COLO668 (cell line): ENCODE results near the gene MORN1.

Experiments
- DNase-seq: peaks from one replicate; lab custom pipeline; 2025; ENCODE audit not compliant: unreplicated experiment; lab: John Stamatoyannopoulos, UW

Gene MORN1

DNA sequence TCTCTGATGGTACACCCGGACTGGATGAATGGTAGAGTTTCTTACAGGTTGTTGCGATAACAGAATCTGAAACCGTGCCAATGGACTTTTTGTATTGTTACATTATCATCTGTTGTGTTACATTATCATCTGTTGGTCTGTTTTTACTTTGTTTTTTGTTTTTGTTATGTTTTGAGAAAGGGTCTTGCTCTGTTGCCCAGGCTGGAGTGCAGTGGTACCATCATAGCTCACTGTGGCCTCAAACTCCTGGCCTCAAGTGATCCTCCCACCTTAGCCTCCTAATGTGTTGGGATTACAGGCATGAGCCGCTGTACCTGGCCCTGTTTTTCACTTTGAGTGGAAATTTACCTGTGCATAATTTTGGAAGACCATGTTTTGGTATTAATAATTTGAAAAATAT, 31.2 kb upstream of the MORN1 start:
- DNase-seq, result no peak

DNA sequence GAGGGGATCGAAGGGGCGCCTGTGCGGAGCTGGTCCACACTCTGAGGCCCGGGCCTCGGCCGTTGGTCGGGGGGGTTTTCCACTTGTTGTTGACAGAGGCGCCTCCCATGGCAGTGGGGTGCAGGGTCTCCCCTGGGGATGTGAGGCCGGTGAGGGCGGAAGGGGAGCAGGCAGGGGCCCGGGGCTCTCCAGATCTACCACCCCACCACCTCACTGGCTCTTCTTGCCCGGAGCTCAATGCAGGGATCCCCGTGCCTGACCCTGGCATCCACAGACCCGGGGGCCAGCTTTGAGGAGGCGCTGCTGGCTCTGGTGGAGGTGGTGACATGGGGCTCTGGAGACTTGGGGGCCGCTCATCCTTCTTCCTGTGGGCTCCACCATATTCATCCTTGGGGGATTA, 28.1 kb upstream of the MORN1 start:
- DNase-seq, result no peak

GRCh38 chr1:2418791-2419320, 27.5 kb upstream of the MORN1 start:
- DNase-seq, result no peak

GRCh38 chr1:2417833-2418225, 26.5 kb upstream of the MORN1 start:
- DNase-seq, result no peak

GRCh38 chr1:2417083-2417832, 25.9 kb upstream of the MORN1 start:
- DNase-seq, result no peak

DNA sequence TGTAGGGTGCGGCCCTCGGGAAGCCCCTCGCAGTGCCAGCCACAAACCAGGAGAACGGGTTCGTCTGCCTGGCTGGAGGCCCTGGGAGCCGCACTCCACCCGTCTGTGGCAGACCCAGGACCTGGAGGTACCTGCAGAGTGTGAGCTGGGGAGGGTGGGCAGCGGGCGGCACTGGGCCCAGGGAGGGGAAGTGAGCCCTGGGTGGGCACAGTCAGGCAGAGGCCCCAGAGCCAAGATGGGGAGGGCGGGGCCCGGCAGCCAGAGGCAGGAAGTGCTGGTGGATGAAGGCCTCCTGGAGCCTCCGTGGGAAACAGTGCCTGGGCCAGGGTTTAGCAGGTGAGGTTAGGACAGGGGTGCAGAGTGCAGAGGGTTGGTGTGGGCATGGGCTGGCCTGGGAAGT, 25.0 kb upstream of the MORN1 start:
- DNase-seq, result peak; percentile 72

DNA sequence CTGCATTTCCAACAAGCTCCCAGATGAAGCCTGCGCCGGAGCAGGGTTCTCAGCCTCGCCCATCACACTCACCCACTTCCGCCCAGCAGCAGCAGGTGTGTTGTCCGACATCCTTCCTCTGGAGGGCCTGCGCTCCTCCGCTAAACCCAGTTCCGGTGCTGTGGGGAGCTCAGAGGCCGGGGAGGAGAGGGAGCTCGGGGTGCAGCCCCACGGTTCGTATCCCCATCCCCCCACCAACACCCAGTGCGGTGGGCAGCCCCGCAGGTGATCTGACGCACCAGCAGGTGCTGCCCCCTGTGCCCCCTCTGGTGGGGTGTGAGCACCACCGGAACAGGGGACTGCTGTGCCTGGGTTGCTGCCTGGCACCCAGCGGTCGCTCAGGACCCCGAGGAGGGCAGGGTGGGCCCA, 24.5 kb upstream of the MORN1 start:
- peak; percentile 90 for DNase-seq

- DNase-seq, result peak; percentile 63
Observed at GRCh38 chr1:2415337-2415736, 24.0 kb upstream of the MORN1 start.

GRCh38 chr1:2414297-2414958, 23.1 kb upstream of the MORN1 start:
- peak; percentile 86 for DNase-seq

- DNase-seq, result peak; percentile 60
Observed at GRCh38 chr1:2413495-2414296, 22.3 kb upstream of the MORN1 start.

DNA sequence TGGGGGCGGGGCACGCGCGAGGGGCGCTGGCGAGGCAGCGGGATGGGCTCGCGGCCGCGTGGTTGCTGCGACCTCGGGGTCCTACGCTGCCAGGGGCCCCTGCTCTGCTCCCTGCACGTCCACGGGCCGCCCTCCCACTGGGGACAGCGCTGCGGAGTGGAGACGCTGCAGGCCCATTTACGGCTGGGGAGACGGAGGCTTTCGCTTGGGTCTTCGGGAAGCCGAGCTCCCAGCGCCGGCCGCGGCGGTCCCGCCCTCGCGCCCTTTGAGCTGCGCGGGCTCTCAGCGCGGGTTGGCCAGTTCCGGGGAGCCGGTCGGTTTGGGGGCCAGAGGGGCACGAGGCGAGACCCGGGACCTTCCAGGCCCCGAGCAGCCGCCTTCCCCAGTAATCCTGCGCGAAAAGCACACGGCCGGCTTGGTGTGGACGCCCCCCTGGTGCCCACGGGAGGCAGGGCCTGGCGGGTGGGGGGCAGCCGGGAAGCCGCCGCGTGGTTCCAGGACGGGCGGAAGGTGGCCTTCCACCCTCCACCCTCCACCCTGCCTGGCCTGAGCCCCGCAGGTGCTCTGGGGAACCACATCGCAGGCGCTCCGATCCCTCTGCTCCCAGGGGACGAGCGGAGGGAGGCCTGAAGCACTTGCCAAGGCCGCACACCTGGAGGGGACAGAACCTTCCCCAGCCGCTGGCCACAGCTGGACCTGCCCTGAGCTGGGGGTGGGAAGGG, 21.6 kb upstream of the MORN1 start:
- DNase-seq, result peak; percentile 91

GRCh38 chr1:2412395-2412772, 21.0 kb upstream of the MORN1 start, which contains the start of gene PEX10:
PEX10 (minus strand) TSS chr1:2412564; CDS start chr1:2412502, 62 bp downstream.
- peak; percentile 100 for DNase-seq

GRCh38 chr1:2411801-2412394, 20.5 kb upstream of the MORN1 start:
- DNase-seq, result peak; percentile 73

DNA sequence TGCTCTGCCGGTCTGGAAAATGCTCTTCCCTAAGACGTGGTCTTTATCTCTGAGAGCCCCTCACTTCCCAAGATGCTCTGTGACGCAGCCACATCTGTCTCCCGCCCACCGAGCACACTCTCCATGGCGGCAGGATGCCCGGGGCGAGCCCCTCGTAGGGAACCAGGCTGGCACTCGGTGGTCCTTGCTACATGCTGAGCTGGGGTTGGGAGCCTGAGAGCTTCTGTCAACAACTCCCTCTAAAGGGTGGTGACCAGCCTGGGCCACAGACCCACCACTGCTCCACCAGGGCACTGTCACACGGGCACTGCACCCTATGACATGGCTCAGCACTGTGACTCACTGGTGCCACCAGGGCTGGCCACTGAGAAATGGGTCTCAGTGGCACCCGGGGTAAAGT, 18.4 kb upstream of the MORN1 start:
- no peak for DNase-seq

GRCh38 chr1:2408859-2409276, 17.5 kb upstream of the MORN1 start:
- no peak for DNase-seq

- DNase-seq, result no peak
Observed at GRCh38 chr1:2408456-2408855, 17.1 kb upstream of the MORN1 start.

GRCh38 chr1:2407991-2408275, 16.6 kb upstream of the MORN1 start:
- no peak for DNase-seq

- no peak for DNase-seq
Observed at GRCh38 chr1:2407166-2407990, 16.0 kb upstream of the MORN1 start.

DNA sequence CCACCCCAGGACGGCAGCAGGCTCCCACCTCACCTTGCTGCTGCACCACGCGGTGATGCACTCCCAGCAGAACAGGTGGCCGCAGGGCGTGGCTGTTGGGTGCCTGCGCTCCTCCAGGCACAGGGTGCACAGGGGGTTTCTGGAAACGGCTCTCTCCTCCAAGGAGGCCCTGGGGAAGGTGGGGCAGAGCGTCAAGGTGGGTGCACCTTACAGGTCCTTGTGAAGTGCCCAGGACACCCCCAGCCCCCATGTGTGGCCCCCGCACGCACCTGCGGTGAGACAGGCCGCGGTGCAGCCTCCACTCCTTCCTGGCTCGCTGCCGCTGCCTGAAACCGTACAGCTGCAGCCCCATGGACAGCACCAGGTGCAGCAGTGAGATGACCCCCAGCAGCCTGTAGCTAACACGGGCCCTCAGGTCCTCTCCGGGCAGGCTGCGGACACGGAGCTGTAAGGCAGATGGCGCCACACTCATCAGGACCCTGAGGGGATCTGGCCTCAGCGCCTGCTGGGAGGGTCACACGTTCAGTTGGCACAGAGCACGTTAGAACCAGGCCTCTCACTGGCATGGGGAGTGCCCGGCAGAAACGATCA, 15.2 kb upstream of the MORN1 start:
- DNase-seq, result peak; percentile 91
